Measurements from ENCODE around the gene LDLRAD4. TPM values are rescaled to one million over a fixed set of nuclear protein-coding genes. Genes with fewer than 3 reads are reported as not detected.

Gene LDLRAD4
- total RNA-seq, 1 experiment from 2014 or later = 204 TPM

- Histone ChIP-seq H3K9ac (ENCODE audit: low read length) (no peak overlapping the region), H3K4me2 (ENCODE audit: low read depth, low read length, poor library complexity, severe bottlenecking) (no peak overlapping the region), H3K36me3 (ENCODE audit: insufficient read depth, low read length) (peaks cover 34% of the 10 kb centered on the region), H3K9me2 (replicated peaks; ENCODE audit: insufficient read depth, low read length) (no peaks in the 10 kb centered on the region), H3K4me3 (ENCODE audit: low read length) (no peak overlapping the region), H3K9me3 (ENCODE audit: low read length) (no peaks in the 10 kb centered on the region), H3K27ac (ENCODE audit: low read length) (no peak overlapping the region), H2AFZ (ENCODE audit: low read length) (no peak overlapping the region), H3K79me2 (ENCODE audit: low read length) (peaks cover 53% of the 10 kb centered on the region), H3K4me1 (ENCODE audit: low read length) (no peaks in the 10 kb centered on the region), H3K27me3 (ENCODE audit: low read length) (no peaks in the 10 kb centered on the region), H4K20me1 (ENCODE audit: insufficient read depth, low read depth, low read length) (peaks cover 26% of the 10 kb centered on the region)
- DNase-seq = no peak
Observed at GRCh38 chr18:13640266-13640860, 421.8 kb downstream of the LDLRAD4 start.

DNA sequence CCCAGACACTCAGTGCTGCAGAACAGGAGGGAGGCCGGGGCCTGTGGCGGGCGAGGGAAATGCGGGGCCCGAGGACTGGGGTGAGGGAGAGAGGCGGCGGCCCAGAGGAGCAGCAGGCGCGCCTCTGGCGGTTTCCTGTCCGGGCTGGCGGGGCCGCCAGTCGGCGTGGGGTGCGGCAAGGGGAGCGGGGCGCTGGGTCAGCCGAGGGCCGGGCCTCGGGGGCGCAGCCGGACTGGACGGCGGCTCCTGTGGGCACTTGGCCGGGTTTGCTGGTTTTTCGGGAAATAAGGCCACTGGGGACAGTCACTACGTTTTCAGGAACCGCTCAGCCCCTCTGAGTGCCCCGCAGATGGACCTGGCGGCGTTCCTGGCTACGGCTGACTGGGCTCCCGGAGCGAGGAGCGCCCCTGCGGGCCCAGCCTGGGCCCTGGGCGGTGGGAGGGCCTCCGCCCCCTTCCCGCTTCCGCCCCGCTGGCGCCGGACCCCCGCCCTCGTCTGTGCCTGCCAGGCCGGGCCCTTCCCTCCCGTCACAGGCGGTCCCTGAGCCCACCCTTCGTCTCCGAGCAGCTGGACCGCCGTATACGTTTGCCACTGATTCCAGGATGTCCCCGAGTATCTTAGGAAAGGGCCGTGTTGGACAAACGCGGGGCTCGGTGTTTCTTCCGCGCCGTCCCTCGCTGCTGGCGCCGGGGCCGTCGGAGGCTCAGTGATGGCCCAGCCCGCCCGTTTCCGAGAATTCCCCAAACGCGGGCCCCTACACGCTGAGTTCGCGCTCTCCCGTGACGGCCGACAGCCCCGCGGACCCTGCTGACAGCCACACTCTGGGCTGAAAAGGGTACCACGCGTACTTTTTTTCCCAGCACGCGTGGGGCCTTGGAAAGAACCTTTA lies 423.2 kb downstream of the LDLRAD4 start:
- Histone ChIP-seq H4K20me1 (ENCODE audit: insufficient read depth, low read depth, low read length) (peaks cover 26% of the 10 kb centered on the region), H3K36me3 (ENCODE audit: insufficient read depth, low read length) (peaks cover 42% of the 10 kb centered on the region), H3K27me3 (ENCODE audit: low read length) (no peaks in the 10 kb centered on the region), H3K4me2 (ENCODE audit: low read depth, low read length, poor library complexity, severe bottlenecking) (no peak overlapping the region), H2AFZ (ENCODE audit: low read length) (no peak overlapping the region), H3K27ac (ENCODE audit: low read length) (no peak overlapping the region), H3K9ac (ENCODE audit: low read length) (no peak overlapping the region), H3K4me1 (ENCODE audit: low read length) (peaks cover 4% of the 10 kb centered on the region; the same call in 1 of the 2 replicates), H3K79me2 (ENCODE audit: low read length) (peaks cover 40% of the 10 kb centered on the region), H3K9me2 (replicated peaks; ENCODE audit: insufficient read depth, low read length) (no peaks in the 10 kb centered on the region), H3K9me3 (ENCODE audit: low read length) (no peaks in the 10 kb centered on the region), H3K4me3 (ENCODE audit: low read length) (no peak overlapping the region)
- no peak for DNase-seq

DNA sequence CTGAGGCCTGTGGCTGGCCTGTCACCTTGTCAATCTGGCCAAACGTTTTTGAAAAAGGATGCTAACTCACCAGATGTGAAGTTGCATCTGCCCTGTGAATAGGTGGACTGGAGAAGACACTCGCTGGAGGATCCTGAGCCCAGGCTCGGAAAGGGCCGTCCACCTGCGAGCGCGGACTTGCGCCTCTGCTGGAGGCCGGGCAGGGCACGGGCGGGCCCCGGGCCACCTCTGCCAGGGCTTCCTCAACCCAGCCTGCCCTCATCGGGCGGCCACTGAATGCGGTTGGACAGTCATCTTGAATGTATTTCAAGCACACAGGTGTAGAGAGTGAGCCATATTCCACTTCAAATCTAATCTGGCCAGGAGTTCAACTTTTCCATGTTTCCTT lies 423.9 kb downstream of the LDLRAD4 start:
- H3K9me3 ChIP-seq (ENCODE audit: low read length) = no peaks in the 10 kb centered on the region
- peaks cover 42% of the 10 kb centered on the region for H3K36me3 ChIP-seq (ENCODE audit: insufficient read depth, low read length)
- no peak overlapping the region for H2AFZ ChIP-seq (ENCODE audit: low read length)
- no peak overlapping the region for H3K27ac ChIP-seq (ENCODE audit: low read length)
- H4K20me1 ChIP-seq (ENCODE audit: insufficient read depth, low read depth, low read length) = peaks cover 22% of the 10 kb centered on the region
- no peak overlapping the region for H3K9ac ChIP-seq (ENCODE audit: low read length)
- H3K4me1 ChIP-seq (ENCODE audit: low read length) = peaks cover 6% of the 10 kb centered on the region
- H3K79me2 ChIP-seq (ENCODE audit: low read length) = peaks cover 34% of the 10 kb centered on the region
- H3K9me2 ChIP-seq (replicated peaks; ENCODE audit: insufficient read depth, low read length) = no peaks in the 10 kb centered on the region
- no peak for DNase-seq
- no peaks in the 10 kb centered on the region for H3K27me3 ChIP-seq (ENCODE audit: low read length)
- H3K4me3 ChIP-seq (ENCODE audit: low read length) = no peak overlapping the region
- no peak overlapping the region for H3K4me2 ChIP-seq (ENCODE audit: low read depth, low read length, poor library complexity, severe bottlenecking)

GRCh38 chr18:13643261-13643751 lies 424.7 kb downstream of the LDLRAD4 start:
- Histone ChIP-seq H3K9me2 (replicated peaks; ENCODE audit: insufficient read depth, low read length) (no peaks in the 10 kb centered on the region), H3K4me2 (ENCODE audit: low read depth, low read length, poor library complexity, severe bottlenecking) (no peak overlapping the region), H3K9ac (ENCODE audit: low read length) (no peak overlapping the region), H3K79me2 (ENCODE audit: low read length) (peaks cover 27% of the 10 kb centered on the region), H2AFZ (ENCODE audit: low read length) (no peak overlapping the region), H3K27me3 (ENCODE audit: low read length) (no peaks in the 10 kb centered on the region), H3K4me1 (ENCODE audit: low read length) (peaks cover 15% of the 10 kb centered on the region), H4K20me1 (ENCODE audit: insufficient read depth, low read depth, low read length) (peaks cover 22% of the 10 kb centered on the region), H3K4me3 (ENCODE audit: low read length) (no peak overlapping the region), H3K27ac (ENCODE audit: low read length) (no peak overlapping the region), H3K36me3 (ENCODE audit: insufficient read depth, low read length) (peaks cover 45% of the 10 kb centered on the region), H3K9me3 (ENCODE audit: low read length) (no peaks in the 10 kb centered on the region)
- no peak for DNase-seq

GRCh38 chr18:13645093-13645492 lies 426.5 kb downstream of the LDLRAD4 start:
- H3K4me2 ChIP-seq (ENCODE audit: low read depth, low read length, poor library complexity, severe bottlenecking) = no peak overlapping the region
- H3K27me3 ChIP-seq (ENCODE audit: low read length) = no peaks in the 10 kb centered on the region
- no peak overlapping the region for H3K9ac ChIP-seq (ENCODE audit: low read length)
- H3K9me3 ChIP-seq (ENCODE audit: low read length) = no peaks in the 10 kb centered on the region
- peaks cover 32% of the 10 kb centered on the region for H3K36me3 ChIP-seq (ENCODE audit: insufficient read depth, low read length)
- peaks cover 16% of the 10 kb centered on the region for H3K79me2 ChIP-seq (ENCODE audit: low read length)
- no peak overlapping the region for H3K27ac ChIP-seq (ENCODE audit: low read length)
- H3K4me1 ChIP-seq (ENCODE audit: low read length) = peaks cover 29% of the 10 kb centered on the region
- no peak overlapping the region for H2AFZ ChIP-seq (ENCODE audit: low read length)
- H3K4me3 ChIP-seq (ENCODE audit: low read length) = no peak overlapping the region
- DNase-seq = no peak
- H3K9me2 ChIP-seq (replicated peaks; ENCODE audit: insufficient read depth, low read length) = no peaks in the 10 kb centered on the region
- peaks cover 17% of the 10 kb centered on the region for H4K20me1 ChIP-seq (ENCODE audit: insufficient read depth, low read depth, low read length)

- Histone ChIP-seq H3K9me3 (ENCODE audit: low read length) (no peaks in the 10 kb centered on the region), H3K9ac (ENCODE audit: low read length) (no peak overlapping the region), H3K27me3 (ENCODE audit: low read length) (no peaks in the 10 kb centered on the region), H4K20me1 (ENCODE audit: insufficient read depth, low read depth, low read length) (peaks cover 11% of the 10 kb centered on the region), H3K27ac (ENCODE audit: low read length) (no peak overlapping the region), H3K79me2 (ENCODE audit: low read length) (peaks cover 4% of the 10 kb centered on the region; the same call in 1 of the 2 replicates), H2AFZ (ENCODE audit: low read length) (no peak overlapping the region), H3K4me3 (ENCODE audit: low read length) (no peak overlapping the region), H3K4me1 (ENCODE audit: low read length) (peaks cover 45% of the 10 kb centered on the region), H3K9me2 (replicated peaks; ENCODE audit: insufficient read depth, low read length) (no peaks in the 10 kb centered on the region), H3K36me3 (ENCODE audit: insufficient read depth, low read length) (peaks cover 32% of the 10 kb centered on the region), H3K4me2 (ENCODE audit: low read depth, low read length, poor library complexity, severe bottlenecking) (no peak overlapping the region)
- DNase-seq = no peak
Observed at GRCh38 chr18:13646633-13647032, 428.1 kb downstream of the LDLRAD4 start.

- H3K79me2 ChIP-seq (ENCODE audit: low read length) = peaks cover 4% of the 10 kb centered on the region; the same call in 1 of the 2 replicates
- no peak overlapping the region for H3K4me2 ChIP-seq (ENCODE audit: low read depth, low read length, poor library complexity, severe bottlenecking)
- H3K9ac ChIP-seq (ENCODE audit: low read length) = no peak overlapping the region
- H3K4me3 ChIP-seq (ENCODE audit: low read length) = no peak overlapping the region
- H3K4me1 ChIP-seq (ENCODE audit: low read length) = peaks cover 56% of the 10 kb centered on the region
- no peak for DNase-seq
- no peaks in the 10 kb centered on the region for H3K9me2 ChIP-seq (replicated peaks; ENCODE audit: insufficient read depth, low read length)
- H2AFZ ChIP-seq (ENCODE audit: low read length) = no peak overlapping the region
- H3K27me3 ChIP-seq (ENCODE audit: low read length) = no peaks in the 10 kb centered on the region
- H3K36me3 ChIP-seq (ENCODE audit: insufficient read depth, low read length) = peaks cover 32% of the 10 kb centered on the region
- peaks cover 4% of the 10 kb centered on the region; the same call in 1 of the 2 replicates for H4K20me1 ChIP-seq (ENCODE audit: insufficient read depth, low read depth, low read length)
- H3K9me3 ChIP-seq (ENCODE audit: low read length) = no peaks in the 10 kb centered on the region
- peak overlapping the region; percentile 42; the same call in 1 of the 2 replicates for H3K27ac ChIP-seq (ENCODE audit: low read length)
Observed at GRCh38 chr18:13647761-13648160, 429.2 kb downstream of the LDLRAD4 start.

All from Karpas-422 (cell line).